HG02943 (cell line): ENCODE measurements around the gene AIM2.

Source experiments
- ATAC-seq: cut with Tn5 transposase; IDR thresholded peaks from one replicate; pipeline ENCODE4 v1.9.1; 2021; ENCODE audit warnings: mild to moderate bottlenecking, low read depth, moderate library complexity; ENCODE audit not compliant: unreplicated experiment

Gene AIM2

GRCh38 chr1:159023723-159024122 lies 52.8 kb downstream of the AIM2 start:
- ATAC-seq = no peak

- ATAC-seq = peak; percentile 76
These were observed 61.1 kb downstream of the AIM2 start for GRCh38 chr1:159015440-159015909.

DNA sequence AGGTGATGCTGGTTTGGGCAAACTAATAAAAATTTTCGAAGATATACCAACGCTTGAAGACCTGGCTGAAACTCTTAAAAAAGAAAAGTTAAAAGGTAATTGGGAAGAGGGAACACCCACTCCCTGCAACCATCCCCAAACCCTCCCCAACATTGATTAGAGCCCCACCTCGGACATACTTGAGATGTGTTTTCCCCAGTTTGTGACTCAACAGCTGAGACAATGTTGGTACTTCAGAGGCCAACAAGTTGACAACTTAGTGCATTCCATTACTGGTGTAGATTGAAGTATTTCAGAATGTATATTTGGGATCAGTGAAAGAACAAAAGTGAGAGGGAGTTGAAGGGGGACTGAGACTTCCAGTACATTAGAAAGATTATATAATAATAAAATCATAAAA lies 61.7 kb downstream of the AIM2 start:
- ATAC-seq = no peak

DNA sequence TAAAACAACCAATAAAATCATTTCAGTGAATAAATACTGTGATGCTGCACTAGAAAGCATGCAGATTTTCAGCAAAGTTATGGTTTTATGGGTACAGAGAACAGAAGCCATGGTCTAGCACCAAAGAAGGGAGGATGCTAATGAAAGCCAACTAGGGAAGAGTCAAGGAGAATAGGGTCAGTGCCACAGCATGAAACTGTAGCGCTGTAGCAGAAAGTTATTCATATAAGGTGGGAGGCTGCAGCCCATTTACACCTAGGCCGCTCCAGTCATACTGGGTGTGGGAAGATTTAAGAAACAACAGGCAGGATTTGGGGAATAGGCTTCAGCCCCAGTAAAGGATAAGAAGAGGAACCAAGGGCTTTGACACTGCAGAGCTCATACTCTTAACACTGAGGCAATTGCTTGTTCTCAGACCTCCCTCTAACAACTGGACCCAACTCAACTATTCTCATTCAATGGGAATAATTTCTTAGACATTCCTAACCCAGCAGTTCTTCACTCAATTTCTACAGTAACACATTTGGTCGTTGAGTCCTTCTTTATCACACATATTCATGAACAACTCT lies 62.5 kb downstream of the AIM2 start:
- ATAC-seq = no peak

GRCh38 chr1:159012495-159012894 lies 64.1 kb downstream of the AIM2 start:
- ATAC-seq = no peak
